ENCODE results near the gene LPIN3.

LPIN3 gene

GRCh38 chr20:41371371-41371770, 30.8 kb downstream of the LPIN3 start:
- no peak for DNase-seq (ENCODE audit: insufficient read length, low spot score)
- TF ChIP-seq SPI1 (IDR thresholded peaks at IDR 0.05; ENCODE audit: low read depth, low read length) (no peak), POU2F2 (IDR thresholded peaks at IDR 0.05; ENCODE audit: low read depth, low read length) (no peak), PAX5 (IDR thresholded peaks at IDR 0.05; ENCODE audit: insufficient read depth, low read length, severe bottlenecking) (no peak), POLR2A (IDR thresholded peaks at IDR 0.05; ENCODE audit: low read depth, low read length) (no peak), TAF1 (IDR thresholded peaks at IDR 0.05; ENCODE audit: low read depth, low read length) (no peak), POLR2AphosphoS5 (IDR thresholded peaks at IDR 0.05; ENCODE audit: low read depth, low read length) (no peak)
- FAIRE-seq = no peak

GRCh38 chr20:41373251-41373783, 32.7 kb downstream of the LPIN3 start:
- DNase-seq (ENCODE audit: insufficient read length, low spot score) = no peak
- TF ChIP-seq POU2F2 (IDR thresholded peaks at IDR 0.05; ENCODE audit: low read depth, low read length) (no peak), SPI1 (IDR thresholded peaks at IDR 0.05; ENCODE audit: low read depth, low read length) (no peak), POLR2A (IDR thresholded peaks at IDR 0.05; ENCODE audit: low read depth, low read length) (no peak), PAX5 (IDR thresholded peaks at IDR 0.05; ENCODE audit: insufficient read depth, low read length, severe bottlenecking) (no peak), TAF1 (IDR thresholded peaks at IDR 0.05; ENCODE audit: low read depth, low read length) (no peak), POLR2AphosphoS5 (IDR thresholded peaks at IDR 0.05; ENCODE audit: low read depth, low read length) (no peak)
- no peak for FAIRE-seq

GRCh38 chr20:41373931-41374920, 33.6 kb downstream of the LPIN3 start:
- DNase-seq (ENCODE audit: insufficient read length, low spot score) = no peak
- no peak for FAIRE-seq
- no peak for TF ChIP-seq POLR2A (IDR thresholded peaks at IDR 0.05; ENCODE audit: low read depth, low read length)
- TF ChIP-seq PAX5 (IDR thresholded peaks at IDR 0.05; ENCODE audit: insufficient read depth, low read length, severe bottlenecking) = no peak
- no peak for TF ChIP-seq POU2F2 (IDR thresholded peaks at IDR 0.05; ENCODE audit: low read depth, low read length)
- no peak for TF ChIP-seq TAF1 (IDR thresholded peaks at IDR 0.05; ENCODE audit: low read depth, low read length)
- no peak for TF ChIP-seq SPI1 (IDR thresholded peaks at IDR 0.05; ENCODE audit: low read depth, low read length)
- no peak for TF ChIP-seq POLR2AphosphoS5 (IDR thresholded peaks at IDR 0.05; ENCODE audit: low read depth, low read length)

GRCh38 chr20:41375846-41376245, 35.2 kb downstream of the LPIN3 start:
- no peak for TF ChIP-seq POU2F2 (IDR thresholded peaks at IDR 0.05; ENCODE audit: low read depth, low read length)
- no peak for TF ChIP-seq TAF1 (IDR thresholded peaks at IDR 0.05; ENCODE audit: low read depth, low read length)
- TF ChIP-seq POLR2A (IDR thresholded peaks at IDR 0.05; ENCODE audit: low read depth, low read length) = no peak
- TF ChIP-seq POLR2AphosphoS5 (IDR thresholded peaks at IDR 0.05; ENCODE audit: low read depth, low read length) = no peak
- no peak for TF ChIP-seq PAX5 (IDR thresholded peaks at IDR 0.05; ENCODE audit: insufficient read depth, low read length, severe bottlenecking)
- TF ChIP-seq SPI1 (IDR thresholded peaks at IDR 0.05; ENCODE audit: low read depth, low read length) = no peak
- no peak for DNase-seq (ENCODE audit: insufficient read length, low spot score)
- FAIRE-seq = no peak

- no peak for DNase-seq (ENCODE audit: insufficient read length, low spot score)
- no peak for TF ChIP-seq POU2F2 (IDR thresholded peaks at IDR 0.05; ENCODE audit: low read depth, low read length)
- no peak for TF ChIP-seq POLR2A (IDR thresholded peaks at IDR 0.05; ENCODE audit: low read depth, low read length)
- no peak for TF ChIP-seq SPI1 (IDR thresholded peaks at IDR 0.05; ENCODE audit: low read depth, low read length)
- no peak for TF ChIP-seq TAF1 (IDR thresholded peaks at IDR 0.05; ENCODE audit: low read depth, low read length)
- no peak for TF ChIP-seq PAX5 (IDR thresholded peaks at IDR 0.05; ENCODE audit: insufficient read depth, low read length, severe bottlenecking)
- TF ChIP-seq POLR2AphosphoS5 (IDR thresholded peaks at IDR 0.05; ENCODE audit: low read depth, low read length) = no peak
- FAIRE-seq = no peak
Observed at GRCh38 chr20:41376349-41376748, 35.7 kb downstream of the LPIN3 start.

- FAIRE-seq (no peak), DNase-seq (ENCODE audit: insufficient read length, low spot score) (no peak)
- TF ChIP-seq TAF1 (IDR thresholded peaks at IDR 0.05; ENCODE audit: low read depth, low read length) (no peak), PAX5 (IDR thresholded peaks at IDR 0.05; ENCODE audit: insufficient read depth, low read length, severe bottlenecking) (no peak), POLR2A (IDR thresholded peaks at IDR 0.05; ENCODE audit: low read depth, low read length) (no peak), POU2F2 (IDR thresholded peaks at IDR 0.05; ENCODE audit: low read depth, low read length) (no peak), POLR2AphosphoS5 (IDR thresholded peaks at IDR 0.05; ENCODE audit: low read depth, low read length) (no peak), SPI1 (IDR thresholded peaks at IDR 0.05; ENCODE audit: low read depth, low read length) (no peak)
Observed at GRCh38 chr20:41377275-41377674, 36.7 kb downstream of the LPIN3 start.

- no peak for TF ChIP-seq TAF1 (IDR thresholded peaks at IDR 0.05; ENCODE audit: low read depth, low read length)
- no peak for FAIRE-seq
- no peak for DNase-seq (ENCODE audit: insufficient read length, low spot score)
Observed at GRCh38 chr20:41379551-41379950, 38.9 kb downstream of the LPIN3 start.

GRCh38 chr20:41380551-41381193, 40.1 kb downstream of the LPIN3 start:
- FAIRE-seq (no peak), DNase-seq (ENCODE audit: insufficient read length, low spot score) (no peak)
- TF ChIP-seq TAF1 (IDR thresholded peaks at IDR 0.05; ENCODE audit: low read depth, low read length) = no peak
- no peak for TF ChIP-seq SPI1 (IDR thresholded peaks at IDR 0.05; ENCODE audit: low read depth, low read length)
- TF ChIP-seq POLR2A (IDR thresholded peaks at IDR 0.05; ENCODE audit: low read depth, low read length) = no peak
- TF ChIP-seq PAX5 (IDR thresholded peaks at IDR 0.05; ENCODE audit: insufficient read depth, low read length, severe bottlenecking) = no peak
- no peak for TF ChIP-seq POLR2AphosphoS5 (IDR thresholded peaks at IDR 0.05; ENCODE audit: low read depth, low read length)
- no peak for TF ChIP-seq POU2F2 (IDR thresholded peaks at IDR 0.05; ENCODE audit: low read depth, low read length)

GRCh38 chr20:41382791-41383305, 42.2 kb downstream of the LPIN3 start:
- no peak for TF ChIP-seq POLR2AphosphoS5 (IDR thresholded peaks at IDR 0.05; ENCODE audit: low read depth, low read length)
- FAIRE-seq = no peak
- no peak for DNase-seq (ENCODE audit: insufficient read length, low spot score)
